ENCODE results near the gene FAM3D.

DNA sequence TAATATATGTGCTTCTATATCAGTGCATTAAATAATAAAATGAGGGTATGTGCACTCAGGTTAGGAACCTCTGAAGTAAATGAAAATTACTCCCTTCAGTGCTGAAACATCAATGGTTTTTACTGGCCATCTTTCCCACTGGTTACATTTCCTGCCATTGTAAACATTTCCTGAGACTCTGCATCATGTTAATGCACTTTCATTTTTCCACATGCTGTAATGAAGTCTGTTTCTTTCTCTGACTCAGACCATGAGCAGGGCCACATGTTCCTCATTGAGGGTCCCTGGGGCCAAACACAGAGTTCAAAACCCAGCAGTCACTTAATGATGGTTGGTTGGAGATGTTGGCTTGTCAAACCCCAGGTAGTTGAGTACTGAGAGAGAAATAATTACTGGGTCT, 15.3 kb downstream of the FAM3D start:
- TF ChIP-seq, protein P1, sequence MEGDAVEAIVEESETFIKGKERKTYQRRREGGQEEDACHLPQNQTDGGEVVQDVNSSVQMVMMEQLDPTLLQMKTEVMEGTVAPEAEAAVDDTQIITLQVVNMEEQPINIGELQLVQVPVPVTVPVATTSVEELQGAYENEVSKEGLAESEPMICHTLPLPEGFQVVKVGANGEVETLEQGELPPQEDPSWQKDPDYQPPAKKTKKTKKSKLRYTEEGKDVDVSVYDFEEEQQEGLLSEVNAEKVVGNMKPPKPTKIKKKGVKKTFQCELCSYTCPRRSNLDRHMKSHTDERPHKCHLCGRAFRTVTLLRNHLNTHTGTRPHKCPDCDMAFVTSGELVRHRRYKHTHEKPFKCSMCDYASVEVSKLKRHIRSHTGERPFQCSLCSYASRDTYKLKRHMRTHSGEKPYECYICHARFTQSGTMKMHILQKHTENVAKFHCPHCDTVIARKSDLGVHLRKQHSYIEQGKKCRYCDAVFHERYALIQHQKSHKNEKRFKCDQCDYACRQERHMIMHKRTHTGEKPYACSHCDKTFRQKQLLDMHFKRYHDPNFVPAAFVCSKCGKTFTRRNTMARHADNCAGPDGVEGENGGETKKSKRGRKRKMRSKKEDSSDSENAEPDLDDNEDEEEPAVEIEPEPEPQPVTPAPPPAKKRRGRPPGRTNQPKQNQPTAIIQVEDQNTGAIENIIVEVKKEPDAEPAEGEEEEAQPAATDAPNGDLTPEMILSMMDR (conservative IDR thresholded peaks at IDR 0.05): no peak
- TF ChIP-seq ZFX (IDR thresholded peaks at IDR 0.05): no peak
